ENCODE measurements around the gene GGT5. TPM values are rescaled to one million over a fixed set of nuclear protein-coding genes. Genes with fewer than 3 reads are reported as not detected.

The GGT5 gene
- total RNA-seq, 1 experiment from 2014 or later, result 34.6 TPM

DNA sequence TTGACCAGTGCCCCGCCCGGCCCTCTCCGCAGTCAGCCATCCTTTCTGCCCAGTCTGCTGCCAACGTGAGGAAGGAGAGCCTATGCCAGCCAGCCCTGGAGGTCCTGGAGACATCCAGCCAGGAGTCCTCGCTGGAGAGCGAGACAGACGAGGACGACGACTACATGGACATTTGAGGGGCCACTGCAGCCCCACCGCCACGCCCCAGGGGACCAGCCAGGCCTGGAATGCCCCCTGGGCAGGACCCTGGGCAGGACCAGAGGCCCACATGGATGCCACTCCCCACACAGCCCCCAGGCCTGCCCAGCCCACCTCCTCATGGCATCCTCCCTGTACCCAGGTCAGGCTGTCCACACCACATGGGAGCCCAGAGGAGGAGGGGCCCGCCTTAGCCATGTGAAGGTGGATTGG, 66.9 kb downstream of the GGT5 start:
- Mint-ChIP-seq H3K4me3 (ENCODE audit: unreplicated experiment) (no peak overlapping the region), H3K36me3 (ENCODE audit: insufficient read depth, unreplicated experiment) (no peaks in the 10 kb centered on the region), H3K27me3 (ENCODE audit: insufficient read depth, unreplicated experiment) (no peaks in the 10 kb centered on the region), H3K9me3 (ENCODE audit: unreplicated experiment) (no peaks in the 10 kb centered on the region), H3K27ac (ENCODE audit: low read depth, unreplicated experiment) (no peak overlapping the region), H3K4me1 (ENCODE audit: insufficient read depth, unreplicated experiment) (peaks cover 6% of the 10 kb centered on the region)
- intact Hi-C loops (cut with micrococcal nuclease), result loop anchor here (5.0 kb wide), 1 partner anchor 191 kb away; no protein-coding TSS in a partner anchor
- ChIA-PET POLR2A (no interaction called here), CTCF (interaction anchor here (0.6 kb wide), 2 partner anchors 20 to 188 kb away, joined by 3 to 4 read pairs; no protein-coding TSS in a partner anchor)
- TSS peak; percentile 44 for BruUV-seq (replicated peaks)
- TF ChIP-seq, protein P1, sequence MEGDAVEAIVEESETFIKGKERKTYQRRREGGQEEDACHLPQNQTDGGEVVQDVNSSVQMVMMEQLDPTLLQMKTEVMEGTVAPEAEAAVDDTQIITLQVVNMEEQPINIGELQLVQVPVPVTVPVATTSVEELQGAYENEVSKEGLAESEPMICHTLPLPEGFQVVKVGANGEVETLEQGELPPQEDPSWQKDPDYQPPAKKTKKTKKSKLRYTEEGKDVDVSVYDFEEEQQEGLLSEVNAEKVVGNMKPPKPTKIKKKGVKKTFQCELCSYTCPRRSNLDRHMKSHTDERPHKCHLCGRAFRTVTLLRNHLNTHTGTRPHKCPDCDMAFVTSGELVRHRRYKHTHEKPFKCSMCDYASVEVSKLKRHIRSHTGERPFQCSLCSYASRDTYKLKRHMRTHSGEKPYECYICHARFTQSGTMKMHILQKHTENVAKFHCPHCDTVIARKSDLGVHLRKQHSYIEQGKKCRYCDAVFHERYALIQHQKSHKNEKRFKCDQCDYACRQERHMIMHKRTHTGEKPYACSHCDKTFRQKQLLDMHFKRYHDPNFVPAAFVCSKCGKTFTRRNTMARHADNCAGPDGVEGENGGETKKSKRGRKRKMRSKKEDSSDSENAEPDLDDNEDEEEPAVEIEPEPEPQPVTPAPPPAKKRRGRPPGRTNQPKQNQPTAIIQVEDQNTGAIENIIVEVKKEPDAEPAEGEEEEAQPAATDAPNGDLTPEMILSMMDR (IDR thresholded peaks at IDR 0.05; ENCODE audit: unreplicated experiment), result no peak
- DNase-seq (ENCODE audit: unreplicated experiment), result no peak

DNA sequence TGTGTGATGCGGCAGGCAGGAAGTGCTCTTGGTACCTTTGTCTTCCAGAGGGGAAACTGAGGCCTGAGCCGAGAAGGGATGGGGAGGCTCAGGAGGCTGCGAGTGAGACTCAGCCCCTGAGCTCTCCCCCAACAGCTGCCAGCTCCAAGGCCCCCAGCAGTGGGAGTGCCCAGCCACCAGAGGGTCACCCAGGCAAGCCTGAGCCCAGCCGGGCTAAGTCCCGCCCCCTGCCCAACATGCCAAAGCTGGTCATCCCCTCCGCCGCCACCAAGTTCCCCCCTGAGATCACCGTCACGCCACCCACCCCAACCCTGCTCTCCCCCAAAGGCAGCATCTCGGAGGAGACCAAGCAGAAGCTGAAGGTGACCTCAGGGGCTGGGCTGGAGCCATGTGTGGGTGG, 67.4 kb downstream of the GGT5 start:
- POLR2A ChIA-PET, result no interaction called here
- Mint-ChIP-seq H3K4me1 (ENCODE audit: insufficient read depth, unreplicated experiment) (peaks cover 6% of the 10 kb centered on the region), H3K36me3 (ENCODE audit: insufficient read depth, unreplicated experiment) (peaks cover 2% of the 10 kb centered on the region), H3K4me3 (ENCODE audit: unreplicated experiment) (no peak overlapping the region), H3K27ac (ENCODE audit: low read depth, unreplicated experiment) (no peak overlapping the region), H3K9me3 (ENCODE audit: unreplicated experiment) (no peaks in the 10 kb centered on the region), H3K27me3 (ENCODE audit: insufficient read depth, unreplicated experiment) (no peaks in the 10 kb centered on the region)
- no peak for DNase-seq (ENCODE audit: unreplicated experiment)
- TF ChIP-seq, protein P1 (IDR thresholded peaks at IDR 0.05; ENCODE audit: unreplicated experiment), result no peak
- BruUV-seq (replicated peaks), result no TSS peak
- intact Hi-C loops (cut with micrococcal nuclease), result loop anchor here (5.0 kb wide), 1 partner anchor 190 kb away; no protein-coding TSS in a partner anchor
- CTCF ChIA-PET, result interaction anchor here (0.6 to 1.1 kb wide), 3 partner anchors 137 to 346 kb away, joined by 3 read pairs; no protein-coding TSS in a partner anchor

DNA sequence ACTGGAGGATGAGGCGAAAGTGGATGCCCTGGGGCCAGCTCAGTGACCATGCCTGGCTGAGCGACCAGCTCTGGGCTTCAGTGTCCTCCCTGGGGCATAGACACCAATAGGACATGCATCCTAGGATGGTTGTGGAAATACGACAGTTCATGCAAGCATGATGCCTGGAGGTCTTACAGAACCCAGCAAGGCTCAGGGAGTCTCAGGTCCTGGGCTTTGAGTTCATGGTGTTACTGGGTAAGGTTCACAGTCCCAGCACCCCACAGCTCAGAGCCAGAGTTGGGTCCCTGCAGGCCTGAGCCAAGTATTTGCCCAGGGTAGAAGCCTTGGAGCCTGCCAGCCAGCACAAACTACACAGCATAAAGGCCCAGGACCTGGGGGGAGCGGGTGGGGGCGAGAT, 67.8 kb downstream of the GGT5 start:
- Mint-ChIP-seq H3K27me3 (ENCODE audit: insufficient read depth, unreplicated experiment) (no peaks in the 10 kb centered on the region), H3K27ac (ENCODE audit: low read depth, unreplicated experiment) (no peak overlapping the region), H3K4me1 (ENCODE audit: insufficient read depth, unreplicated experiment) (peaks cover 6% of the 10 kb centered on the region), H3K4me3 (ENCODE audit: unreplicated experiment) (no peak overlapping the region), H3K9me3 (ENCODE audit: unreplicated experiment) (no peaks in the 10 kb centered on the region), H3K36me3 (ENCODE audit: insufficient read depth, unreplicated experiment) (peaks cover 6% of the 10 kb centered on the region)
- DNase-seq (ENCODE audit: unreplicated experiment), result no peak
- ChIA-PET CTCF (interaction anchor here (0.9 to 1.1 kb wide), 3 partner anchors 95 to 347 kb away, joined by 3 read pairs; no protein-coding TSS in a partner anchor), POLR2A (no interaction called here)
- BruUV-seq (replicated peaks), result no TSS peak
- intact Hi-C loops (cut with micrococcal nuclease), result loop anchor here (5.0 kb wide), 1 partner anchor 190 kb away; no protein-coding TSS in a partner anchor
- TF ChIP-seq, protein P1 (IDR thresholded peaks at IDR 0.05; ENCODE audit: unreplicated experiment), result no peak

DNA sequence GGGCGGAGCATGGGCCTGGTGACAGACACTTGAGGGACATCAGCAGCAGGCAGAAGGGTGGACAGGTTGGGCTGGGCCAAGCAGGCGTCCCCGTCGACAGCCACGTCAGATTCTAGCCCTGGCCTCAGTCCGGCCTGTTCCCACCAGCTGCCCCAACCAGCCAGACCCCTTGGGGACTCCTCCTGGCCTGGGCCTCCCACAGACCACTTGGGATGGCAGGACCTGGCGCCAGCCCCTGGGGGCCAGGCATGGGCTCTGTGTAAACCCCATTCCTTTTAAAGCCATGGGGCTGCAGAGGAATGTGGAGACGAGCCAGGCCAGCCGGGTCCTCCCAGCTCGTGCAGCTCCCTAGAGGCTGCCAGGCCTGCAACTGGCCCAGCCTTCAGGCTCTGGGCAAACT, 68.3 kb downstream of the GGT5 start:
- ChIA-PET CTCF (interaction anchor here (0.9 to 7.0 kb wide), 4 partner anchors 20 to 347 kb away, joined by 3 to 35 read pairs (median 3); no protein-coding TSS in a partner anchor), POLR2A (no interaction called here)
- DNase-seq (ENCODE audit: unreplicated experiment), result no peak
- Mint-ChIP-seq H3K36me3 (ENCODE audit: insufficient read depth, unreplicated experiment) (peaks cover 7% of the 10 kb centered on the region), H3K27ac (ENCODE audit: low read depth, unreplicated experiment) (no peak overlapping the region), H3K4me3 (ENCODE audit: unreplicated experiment) (no peak overlapping the region), H3K9me3 (ENCODE audit: unreplicated experiment) (no peaks in the 10 kb centered on the region), H3K27me3 (ENCODE audit: insufficient read depth, unreplicated experiment) (no peaks in the 10 kb centered on the region), H3K4me1 (ENCODE audit: insufficient read depth, unreplicated experiment) (peaks cover 6% of the 10 kb centered on the region)
- no TSS peak for BruUV-seq (replicated peaks)
- intact Hi-C loops (cut with micrococcal nuclease), result loop anchor here (5.0 kb wide), 1 partner anchor 189 kb away; no protein-coding TSS in a partner anchor
- TF ChIP-seq, protein P1 (IDR thresholded peaks at IDR 0.05; ENCODE audit: unreplicated experiment), result no peak
